Peyer's patch (tissue), 4 donors: ENCODE data around the gene C12orf50.

Source experiments
- CTCF ChIP-seq, 6 experiments: fragments of 450-650 bp in 4 of 6; fragments of 200-600 bp in 2 of 6; sonication (generic) in 1 of 6; IDR thresholded peaks; one replicate each; pipeline ENCODE4 v1.5.1; 2017 to 2019; ENCODE audit warnings: antibody characterized with exemption in 6 of 6, mild to moderate bottlenecking in 3 of 6, moderate library complexity in 1 of 6
- POLR2A ChIP-seq, 2 donors: fragments of 450-650 bp; IDR thresholded peaks; one replicate each; pipeline ENCODE4 v1.5.1; 2017; ENCODE audit warnings: antibody characterized with exemption in 2 of 2, mild to moderate bottlenecking in 2 of 2, moderate library complexity in 2 of 2

DNA sequence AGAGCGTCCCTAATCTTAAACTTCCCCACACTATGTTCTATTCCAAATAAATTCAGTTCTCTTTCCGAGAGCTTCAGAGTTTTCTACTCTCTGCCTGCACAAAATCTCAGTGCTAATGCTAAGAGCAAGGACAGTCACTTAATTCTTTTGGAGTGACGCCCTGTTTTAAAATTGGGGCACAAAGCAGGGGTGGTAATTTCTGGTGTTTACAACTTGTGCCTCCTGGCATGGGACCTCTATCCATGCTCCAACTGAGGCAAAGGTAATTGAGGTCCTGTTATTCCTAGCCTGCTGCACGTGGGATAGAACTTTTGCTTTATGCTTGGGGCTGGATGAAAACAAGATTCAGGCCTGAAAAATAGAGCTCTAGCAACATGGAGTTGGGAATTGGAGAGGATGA is 22.9 kb downstream of the C12orf50 start:
- TF ChIP-seq CTCF (IDR thresholded peaks at IDR 0.05) (no peak), POLR2A (IDR thresholded peaks at IDR 0.05) (no peak)
